HEK293 (cell line): ENCODE data around the gene MN1.

Experiments
- OSR2 ChIP-seq: fragments of 450-650 bp; formaldehyde crosslinking; IDR thresholded peaks from 2 replicates; pipeline ENCODE4 v1.5.1; 2016; ENCODE audit warnings: missing biosample characterization, missing genetic modification characterization
- YY1 ChIP-seq: fragments of 450-650 bp; formaldehyde crosslinking; IDR thresholded peaks from 2 replicates; pipeline ENCODE4 v1.5.1; 2018; ENCODE audit warnings: missing biosample characterization, missing genetic modification characterization
- ZBTB21 ChIP-seq: fragments of 450-650 bp; formaldehyde crosslinking; IDR thresholded peaks from 2 replicates; pipeline ENCODE4 v1.5.1; 2017; ENCODE audit warnings: missing biosample characterization, missing genetic modification characterization
- ZNF133 ChIP-seq: fragments of 450-650 bp; formaldehyde crosslinking; IDR thresholded peaks from 2 replicates; pipeline ENCODE4 v1.5.1; 2016; ENCODE audit warnings: missing biosample characterization, missing genetic modification characterization
- ZNF274 ChIP-seq, 2 experiments: fragments of 200-500 bp in 1 of 2; fragments of 450-650 bp in 1 of 2; sonication (Bioruptor generic) in 1 of 2; formaldehyde crosslinking in 1 of 2; IDR thresholded peaks; 2 replicates each; pipeline versions ENCODE4 v1.5.1 to v1.6.1; 2014 to 2016; ENCODE audit warnings: borderline replicate concordance in 1 of 2, inconsistent platforms in 1 of 2, low read length in 1 of 2, missing biosample characterization in 1 of 2, missing genetic modification characterization in 1 of 2
- ZNF302 ChIP-seq: fragments of 450-650 bp; formaldehyde crosslinking; IDR thresholded peaks from 2 replicates; pipeline ENCODE4 v1.5.1; 2016; ENCODE audit warnings: missing biosample characterization, missing genetic modification characterization, low read depth
- ZNF530 ChIP-seq: fragments of 450-650 bp; formaldehyde crosslinking; IDR thresholded peaks from 2 replicates; pipeline ENCODE4 v1.5.1; 2016; ENCODE audit warnings: low read depth, missing biosample characterization, missing genetic modification characterization
- ZNF558 ChIP-seq: fragments of 450-650 bp; formaldehyde crosslinking; IDR thresholded peaks from 2 replicates; pipeline ENCODE4 v1.5.1; 2016; ENCODE audit warnings: missing biosample characterization, missing genetic modification characterization
- ZNF561 ChIP-seq: fragments of 450-650 bp; IDR thresholded peaks from 2 replicates; pipeline ENCODE4 v1.5.1; 2018; ENCODE audit warnings: missing biosample characterization, missing genetic modification characterization, borderline replicate concordance
- ZNF670 ChIP-seq: fragments of 450-650 bp; formaldehyde crosslinking; IDR thresholded peaks from 2 replicates; pipeline ENCODE4 v1.5.1; 2016; ENCODE audit warnings: missing biosample characterization, missing genetic modification characterization, low read depth
- TF ChIP-seq, protein P1 (sequence below): fragments of 450-650 bp; formaldehyde crosslinking; IDR thresholded peaks from 2 replicates; pipeline ENCODE4 v1.5.1; 2016; ENCODE audit warnings: missing biosample characterization, missing genetic modification characterization
- TF ChIP-seq, protein P2 (sequence below): fragments of 450-650 bp; formaldehyde crosslinking; IDR thresholded peaks from 2 replicates; pipeline ENCODE4 v1.5.1; 2016; ENCODE audit warnings: missing biosample characterization, missing genetic modification characterization
- TF ChIP-seq, protein P3 (sequence below): fragments of 450-650 bp; formaldehyde crosslinking; conservative IDR thresholded peaks from 2 replicates; pipeline ENCODE4 v1.5.1; 2016; ENCODE audit warnings: low read depth, missing biosample characterization, missing genetic modification characterization
- TF ChIP-seq, protein P4 (sequence below): fragments of 450-650 bp; formaldehyde crosslinking; IDR thresholded peaks from 2 replicates; pipeline ENCODE4 v1.5.1; 2016; ENCODE audit warnings: missing biosample characterization, missing genetic modification characterization

DNA sequence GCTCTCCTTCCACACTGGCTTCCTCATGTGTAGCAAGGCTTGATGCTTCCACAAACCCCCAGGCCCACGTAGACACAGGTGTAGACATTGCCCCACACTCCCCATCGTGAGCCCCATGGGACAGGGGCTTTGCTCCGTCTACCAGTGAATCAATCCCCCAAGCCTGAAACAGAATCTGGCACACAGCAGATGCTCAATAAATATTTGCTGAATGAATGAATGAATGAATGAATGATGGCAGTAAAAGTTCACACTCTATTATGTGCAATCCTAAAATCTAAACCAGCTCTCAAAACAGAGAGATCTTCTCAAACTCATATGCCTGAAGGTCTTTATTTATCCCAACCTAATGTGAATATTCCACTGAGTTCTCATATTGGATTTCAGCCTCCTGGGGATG is 69.9 kb downstream of the MN1 start:
- TF ChIP-seq, protein P1, sequence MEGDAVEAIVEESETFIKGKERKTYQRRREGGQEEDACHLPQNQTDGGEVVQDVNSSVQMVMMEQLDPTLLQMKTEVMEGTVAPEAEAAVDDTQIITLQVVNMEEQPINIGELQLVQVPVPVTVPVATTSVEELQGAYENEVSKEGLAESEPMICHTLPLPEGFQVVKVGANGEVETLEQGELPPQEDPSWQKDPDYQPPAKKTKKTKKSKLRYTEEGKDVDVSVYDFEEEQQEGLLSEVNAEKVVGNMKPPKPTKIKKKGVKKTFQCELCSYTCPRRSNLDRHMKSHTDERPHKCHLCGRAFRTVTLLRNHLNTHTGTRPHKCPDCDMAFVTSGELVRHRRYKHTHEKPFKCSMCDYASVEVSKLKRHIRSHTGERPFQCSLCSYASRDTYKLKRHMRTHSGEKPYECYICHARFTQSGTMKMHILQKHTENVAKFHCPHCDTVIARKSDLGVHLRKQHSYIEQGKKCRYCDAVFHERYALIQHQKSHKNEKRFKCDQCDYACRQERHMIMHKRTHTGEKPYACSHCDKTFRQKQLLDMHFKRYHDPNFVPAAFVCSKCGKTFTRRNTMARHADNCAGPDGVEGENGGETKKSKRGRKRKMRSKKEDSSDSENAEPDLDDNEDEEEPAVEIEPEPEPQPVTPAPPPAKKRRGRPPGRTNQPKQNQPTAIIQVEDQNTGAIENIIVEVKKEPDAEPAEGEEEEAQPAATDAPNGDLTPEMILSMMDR = no peak
- no peak for TF ChIP-seq ZNF530 (tag by site-specific recombination)
- no peak for TF ChIP-seq ZBTB21 (tag by site-specific recombination)
- TF ChIP-seq ZNF558 (tag by site-specific recombination) = no peak
- TF ChIP-seq ZNF274 (IDR thresholded peaks at IDR 0.05; ENCODE audit: low read length) = no peak
- TF ChIP-seq ZNF274 (tag by site-specific recombination; IDR thresholded peaks at IDR 0.05; ENCODE audit: borderline replicate concordance) = no peak
- no peak for TF ChIP-seq ZNF302
- no peak for TF ChIP-seq ZNF561 (tag by site-specific recombination)
- no peak for TF ChIP-seq ZNF133 (tag by site-specific recombination)
- TF ChIP-seq, protein P2, sequence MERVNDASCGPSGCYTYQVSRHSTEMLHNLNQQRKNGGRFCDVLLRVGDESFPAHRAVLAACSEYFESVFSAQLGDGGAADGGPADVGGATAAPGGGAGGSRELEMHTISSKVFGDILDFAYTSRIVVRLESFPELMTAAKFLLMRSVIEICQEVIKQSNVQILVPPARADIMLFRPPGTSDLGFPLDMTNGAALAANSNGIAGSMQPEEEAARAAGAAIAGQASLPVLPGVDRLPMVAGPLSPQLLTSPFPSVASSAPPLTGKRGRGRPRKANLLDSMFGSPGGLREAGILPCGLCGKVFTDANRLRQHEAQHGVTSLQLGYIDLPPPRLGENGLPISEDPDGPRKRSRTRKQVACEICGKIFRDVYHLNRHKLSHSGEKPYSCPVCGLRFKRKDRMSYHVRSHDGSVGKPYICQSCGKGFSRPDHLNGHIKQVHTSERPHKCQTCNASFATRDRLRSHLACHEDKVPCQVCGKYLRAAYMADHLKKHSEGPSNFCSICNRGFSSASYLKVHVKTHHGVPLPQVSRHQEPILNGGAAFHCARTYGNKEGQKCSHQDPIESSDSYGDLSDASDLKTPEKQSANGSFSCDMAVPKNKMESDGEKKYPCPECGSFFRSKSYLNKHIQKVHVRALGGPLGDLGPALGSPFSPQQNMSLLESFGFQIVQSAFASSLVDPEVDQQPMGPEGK (tag by site-specific recombination) = no peak
- TF ChIP-seq, protein P3, sequence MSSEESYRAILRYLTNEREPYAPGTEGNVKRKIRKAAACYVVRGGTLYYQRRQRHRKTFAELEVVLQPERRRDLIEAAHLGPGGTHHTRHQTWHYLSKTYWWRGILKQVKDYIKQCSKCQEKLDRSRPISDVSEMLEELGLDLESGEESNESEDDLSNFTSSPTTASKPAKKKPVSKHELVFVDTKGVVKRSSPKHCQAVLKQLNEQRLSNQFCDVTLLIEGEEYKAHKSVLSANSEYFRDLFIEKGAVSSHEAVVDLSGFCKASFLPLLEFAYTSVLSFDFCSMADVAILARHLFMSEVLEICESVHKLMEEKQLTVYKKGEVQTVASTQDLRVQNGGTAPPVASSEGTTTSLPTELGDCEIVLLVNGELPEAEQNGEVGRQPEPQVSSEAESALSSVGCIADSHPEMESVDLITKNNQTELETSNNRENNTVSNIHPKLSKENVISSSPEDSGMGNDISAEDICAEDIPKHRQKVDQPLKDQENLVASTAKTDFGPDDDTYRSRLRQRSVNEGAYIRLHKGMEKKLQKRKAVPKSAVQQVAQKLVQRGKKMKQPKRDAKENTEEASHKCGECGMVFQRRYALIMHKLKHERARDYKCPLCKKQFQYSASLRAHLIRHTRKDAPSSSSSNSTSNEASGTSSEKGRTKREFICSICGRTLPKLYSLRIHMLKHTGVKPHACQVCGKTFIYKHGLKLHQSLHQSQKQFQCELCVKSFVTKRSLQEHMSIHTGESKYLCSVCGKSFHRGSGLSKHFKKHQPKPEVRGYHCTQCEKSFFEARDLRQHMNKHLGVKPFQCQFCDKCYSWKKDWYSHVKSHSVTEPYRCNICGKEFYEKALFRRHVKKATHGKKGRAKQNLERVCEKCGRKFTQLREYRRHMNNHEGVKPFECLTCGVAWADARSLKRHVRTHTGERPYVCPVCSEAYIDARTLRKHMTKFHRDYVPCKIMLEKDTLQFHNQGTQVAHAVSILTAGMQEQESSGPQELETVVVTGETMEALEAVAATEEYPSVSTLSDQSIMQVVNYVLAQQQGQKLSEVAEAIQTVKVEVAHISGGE = no peak
- TF ChIP-seq YY1 = no peak
- no peak for TF ChIP-seq OSR2
- TF ChIP-seq ZNF670 (tag by site-specific recombination) = no peak
- TF ChIP-seq, protein P4, sequence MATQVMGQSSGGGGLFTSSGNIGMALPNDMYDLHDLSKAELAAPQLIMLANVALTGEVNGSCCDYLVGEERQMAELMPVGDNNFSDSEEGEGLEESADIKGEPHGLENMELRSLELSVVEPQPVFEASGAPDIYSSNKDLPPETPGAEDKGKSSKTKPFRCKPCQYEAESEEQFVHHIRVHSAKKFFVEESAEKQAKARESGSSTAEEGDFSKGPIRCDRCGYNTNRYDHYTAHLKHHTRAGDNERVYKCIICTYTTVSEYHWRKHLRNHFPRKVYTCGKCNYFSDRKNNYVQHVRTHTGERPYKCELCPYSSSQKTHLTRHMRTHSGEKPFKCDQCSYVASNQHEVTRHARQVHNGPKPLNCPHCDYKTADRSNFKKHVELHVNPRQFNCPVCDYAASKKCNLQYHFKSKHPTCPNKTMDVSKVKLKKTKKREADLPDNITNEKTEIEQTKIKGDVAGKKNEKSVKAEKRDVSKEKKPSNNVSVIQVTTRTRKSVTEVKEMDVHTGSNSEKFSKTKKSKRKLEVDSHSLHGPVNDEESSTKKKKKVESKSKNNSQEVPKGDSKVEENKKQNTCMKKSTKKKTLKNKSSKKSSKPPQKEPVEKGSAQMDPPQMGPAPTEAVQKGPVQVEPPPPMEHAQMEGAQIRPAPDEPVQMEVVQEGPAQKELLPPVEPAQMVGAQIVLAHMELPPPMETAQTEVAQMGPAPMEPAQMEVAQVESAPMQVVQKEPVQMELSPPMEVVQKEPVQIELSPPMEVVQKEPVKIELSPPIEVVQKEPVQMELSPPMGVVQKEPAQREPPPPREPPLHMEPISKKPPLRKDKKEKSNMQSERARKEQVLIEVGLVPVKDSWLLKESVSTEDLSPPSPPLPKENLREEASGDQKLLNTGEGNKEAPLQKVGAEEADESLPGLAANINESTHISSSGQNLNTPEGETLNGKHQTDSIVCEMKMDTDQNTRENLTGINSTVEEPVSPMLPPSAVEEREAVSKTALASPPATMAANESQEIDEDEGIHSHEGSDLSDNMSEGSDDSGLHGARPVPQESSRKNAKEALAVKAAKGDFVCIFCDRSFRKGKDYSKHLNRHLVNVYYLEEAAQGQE (tag by site-specific recombination) = no peak
